CD14-positive monocyte (primary cell): Measurements from ENCODE around the gene NFKB1. TPM values are rescaled to one million over a fixed set of nuclear protein-coding genes. Genes with fewer than 3 reads are reported as not detected.
A peak's percentile ranks its signal among the peaks of the same experiment; 100 is the strongest.

Experiments
- DNase-seq, 3 donors: peaks; one replicate each; pipeline ENCODE4 v3.0.0-alpha.2; 2011 to 2022
- H2AFZ ChIP-seq: 2 replicates; pipeline ENCODE4 v1.6.0; 2012; ENCODE audit warnings: mild to moderate bottlenecking, low read depth, low read length, inconsistent platforms; ENCODE audit not compliant: insufficient read depth, poor library complexity, severe bottlenecking
- H3K27ac ChIP-seq, 2 donors: 1 replicate in 1 of 2; 2 replicates in 1 of 2; pipeline ENCODE4 v1.5.1; 2012 to 2013; ENCODE audit warnings: low read length in 2 of 2, control low read depth in 1 of 2, inconsistent platforms in 1 of 2, low read depth in 1 of 2, mild to moderate bottlenecking in 1 of 2
- H3K27me3 ChIP-seq, 2 donors: one replicate each; pipeline versions ENCODE4 v1.6.0 to v1.6.1; 2011 to 2013; ENCODE audit warnings: low read length in 2 of 2; ENCODE audit not compliant: control insufficient read depth in 2 of 2, insufficient read depth in 2 of 2
- H3K36me3 ChIP-seq, 2 donors: replicated peaks in 1 of 2; 1 replicate in 1 of 2; 2 replicates in 1 of 2; pipeline versions ENCODE4 v1.5.1 to v1.6.1; 2012 to 2013; ENCODE audit warnings: low read length in 2 of 2, control low read depth in 1 of 2, inconsistent platforms in 1 of 2, mild to moderate bottlenecking in 1 of 2; ENCODE audit not compliant: insufficient read depth in 2 of 2, control insufficient read depth in 1 of 2
- H3K4me1 ChIP-seq, 2 donors: 1 replicate in 1 of 2; 2 replicates in 1 of 2; pipeline versions ENCODE4 v1.5.1 to v1.6.1; 2012 to 2013; ENCODE audit warnings: low read length in 2 of 2, control low read depth in 1 of 2, inconsistent platforms in 1 of 2, mild to moderate bottlenecking in 1 of 2, moderate library complexity in 1 of 2; ENCODE audit not compliant: insufficient read depth in 2 of 2, control insufficient read depth in 1 of 2
- H3K4me2 ChIP-seq: replicated peaks from 2 replicates; pipeline ENCODE3; 2012; ENCODE audit warnings: low read length, moderate library complexity, mild to moderate bottlenecking; ENCODE audit not compliant: poor library complexity, severe bottlenecking; ENCODE audit errors: extremely low read depth
- H3K4me3 ChIP-seq, 3 experiments: fragments of 200-600 bp in 1 of 3; sonication (generic) in 1 of 3; replicated peaks in 1 of 3; 1 replicate in 2 of 3; 2 replicates in 1 of 3; pipeline ENCODE4 v1.5.1; 2011 to 2013; ENCODE audit warnings: low read length in 3 of 3, mild to moderate bottlenecking in 3 of 3, control low read depth in 2 of 3, low read depth in 2 of 3, inconsistent platforms in 1 of 3, moderate library complexity in 1 of 3
- H3K79me2 ChIP-seq: 2 replicates; pipeline ENCODE4 v1.6.0; 2012; ENCODE audit warnings: mild to moderate bottlenecking, control low read depth, inconsistent platforms, low read length, moderate library complexity; ENCODE audit not compliant: insufficient read depth
- H3K9ac ChIP-seq: 2 replicates; pipeline ENCODE4 v1.6.0; 2017; ENCODE audit warnings: low read length, mild to moderate bottlenecking; ENCODE audit not compliant: insufficient read depth, poor library complexity, severe bottlenecking
- H3K9me3 ChIP-seq, 2 donors: replicated peaks in 1 of 2; 1 replicate in 1 of 2; 2 replicates in 1 of 2; pipeline versions ENCODE4 v1.5.1 to v1.6.1; 2012 to 2013; ENCODE audit warnings: low read length in 2 of 2, control low read depth in 1 of 2; ENCODE audit not compliant: control insufficient read depth in 1 of 2, insufficient read depth in 1 of 2
- H4K20me1 ChIP-seq: 2 replicates; pipeline ENCODE4 v1.6.0; 2012; ENCODE audit warnings: mild to moderate bottlenecking, low read length, control low read depth, moderate library complexity; ENCODE audit not compliant: insufficient read depth
- H3K27ac Mint-ChIP-seq, 7 donors: one replicate each; pipeline ENCODE4 v1.8.0; 2020; ENCODE audit warnings: mild to moderate bottlenecking in 7 of 7, mixed read lengths in 7 of 7, moderate library complexity in 6 of 7, inconsistent platforms in 2 of 7
- H3K27me3 Mint-ChIP-seq, 3 donors: one replicate each; pipeline ENCODE4 v1.8.0; 2021 to 2022; ENCODE audit warnings: low read depth in 3 of 3, mild to moderate bottlenecking in 3 of 3, mixed read lengths in 3 of 3, moderate library complexity in 3 of 3, inconsistent platforms in 1 of 3
- H3K36me3 Mint-ChIP-seq, 2 donors: one replicate each; pipeline ENCODE4 v1.8.0; 2020; ENCODE audit warnings: mixed read lengths in 2 of 2, inconsistent platforms in 1 of 2, mild to moderate bottlenecking in 1 of 2
- H3K4me1 Mint-ChIP-seq: one replicate; pipeline ENCODE4 v1.8.0; 2020; ENCODE audit warnings: mild to moderate bottlenecking, mixed read lengths
- H3K4me3 Mint-ChIP-seq, 2 donors: one replicate each; pipeline ENCODE4 v1.8.0; 2020; ENCODE audit warnings: mild to moderate bottlenecking in 2 of 2, mixed read lengths in 2 of 2, moderate library complexity in 1 of 2
- H3K9me3 Mint-ChIP-seq, 7 donors: one replicate each; pipeline ENCODE4 v1.8.0; 2020 to 2022; ENCODE audit warnings: mixed read lengths in 7 of 7, mild to moderate bottlenecking in 6 of 7, moderate library complexity in 6 of 7, inconsistent platforms in 2 of 7
- CTCF ChIP-seq: fragments of 200-600 bp; IDR thresholded peaks from one replicate; pipeline ENCODE4 v1.8.0; 2022; ENCODE audit warnings: antibody characterized with exemption, mild to moderate bottlenecking
- WGBS: methylation state at CpG from one replicate; pipeline ENCODE4 v1.1.5; 2013; ENCODE audit warnings: missing lambda C conversion rate; ENCODE audit not compliant: insufficient coverage; 5-methylcytosine and 5-hydroxymethylcytosine counted together
- intact Hi-C, 2 donors: fragments of 100-400 bp; cut with micrococcal nuclease; formaldehyde crosslinking; loops; one replicate each; pipeline versions ENCODE4 v1.15.0 to v1.15.1; 2023
- polyA plus RNA-seq, 3 donors: library from polyadenylated mRNA; depleted of rRNA in 1 of 3; unstranded in 2 of 3; stranded (reverse) in 1 of 3; fragments of 300-500 nt in 2 of 3; fragments of >200 nt in 1 of 3; fragmentation: Illumina TruSeq in 2 of 3; gene quantifications; 1 replicate in 2 of 3; 2 replicates in 1 of 3; pipeline ENCODE4 v1.2.3, GENCODE V29; 2012 to 2021

NFKB1 gene
- polyA plus RNA-seq, 3 donors: 9.0 to 34.4 (median 17.8) TPM

- Mint-ChIP-seq H3K27me3 (peaks cover 0 to 2% (median 1%) of the 10 kb centered on the region in 3 donors), H3K27ac (peak overlapping the region in 4 of 7 donors; percentile 9 to 50 (median 13)), H3K4me3 (peak overlapping the region in 1 of 2 donors; percentile 31), H3K4me1 (peaks cover 6% of the 10 kb centered on the region), H3K9me3 (no peaks in the 10 kb centered on the region), H3K36me3 (peaks cover 6 to 7% of the 10 kb centered on the region in 2 donors)
- Histone ChIP-seq H3K36me3 (peaks cover under 1 to 9% of the 10 kb centered on the region in 2 donors), H3K9ac (no peak overlapping the region), H3K4me3 (peak overlapping the region in 1 of 3 experiments; percentile 63), H3K27me3 (no peaks in the 10 kb centered on the region), H3K79me2 (no peaks in the 10 kb centered on the region), H3K4me2 (peak overlapping the region; percentile 73), H4K20me1 (peaks cover 5% of the 10 kb centered on the region), H3K27ac (no peak overlapping the region), H2AFZ (peak overlapping the region; percentile 75), H3K9me3 (no peaks in the 10 kb centered on the region), H3K4me1 (peaks cover 8% of the 10 kb centered on the region in 2 donors)
- WGBS: 31% methylated on average over 3 of the region's 3 CpGs
- TF ChIP-seq CTCF: peak; percentile 44
- intact Hi-C loops: no loop called here
- DNase-seq: peak; percentile 37 to 78 (median 41)
Observed at GRCh38 chr4:102625232-102625930, 124.2 kb downstream of the NFKB1 start.

DNA sequence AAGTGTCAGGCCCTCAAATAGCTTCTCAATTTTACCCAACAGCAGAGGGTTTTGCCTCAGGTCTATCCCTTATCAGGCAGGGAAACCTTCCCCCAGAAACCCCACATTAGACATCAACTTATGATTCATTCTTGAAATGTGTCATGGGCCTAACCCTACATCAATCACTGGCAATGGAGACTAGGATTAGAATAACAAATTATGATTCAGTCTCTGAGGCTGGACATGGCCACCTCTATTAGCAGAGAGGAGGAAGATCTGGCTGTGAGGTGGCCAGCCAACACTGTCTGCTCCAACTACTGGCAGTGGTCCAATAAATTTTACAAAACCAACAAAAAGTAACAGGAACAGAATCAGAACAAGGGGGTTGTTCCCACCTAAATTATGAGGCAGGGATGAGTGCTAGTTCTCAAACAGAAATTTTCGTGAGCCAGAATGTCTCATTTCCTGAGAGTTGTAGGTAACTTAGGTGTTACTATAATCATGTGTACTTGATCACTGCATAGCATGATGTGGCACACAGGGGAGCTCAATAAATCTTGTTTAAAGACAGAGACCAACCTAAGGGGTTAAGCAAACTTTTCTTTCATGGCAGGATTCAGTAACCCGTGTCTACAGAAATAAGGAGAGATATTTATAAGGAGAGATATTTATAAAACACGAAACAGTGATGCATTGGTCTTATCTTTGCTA lies 126.8 kb downstream of the NFKB1 start:
- no CpG with 5 or more reads among the region's 3 CpGs for WGBS
- peaks cover 24 to 33% of the 10 kb centered on the region in 2 donors for H3K36me3 Mint-ChIP-seq
- peak overlapping the region in 3 of 7 donors; percentile 33 to 77 (median 39) for H3K27ac Mint-ChIP-seq
- intact Hi-C loops: no loop called here
- TF ChIP-seq CTCF: no peak
- Histone ChIP-seq H3K4me2 (no peak overlapping the region), H3K36me3 (peaks cover 22 to 35% of the 10 kb centered on the region in 2 donors), H2AFZ (no peak overlapping the region), H3K27me3 (no peaks in the 10 kb centered on the region), H3K79me2 (no peaks in the 10 kb centered on the region), H4K20me1 (peaks cover 16% of the 10 kb centered on the region), H3K4me1 (peaks cover 8% of the 10 kb centered on the region in 2 donors), H3K27ac (no peak overlapping the region), H3K4me3 (no peak overlapping the region), H3K9ac (no peak overlapping the region), H3K9me3 (no peaks in the 10 kb centered on the region)
- peak in 2 of 3 donors; percentile 10 to 69 for DNase-seq
- H3K9me3 Mint-ChIP-seq: no peaks in the 10 kb centered on the region
- peaks cover 0 to 2% (median 1%) of the 10 kb centered on the region in 3 donors for H3K27me3 Mint-ChIP-seq
- H3K4me3 Mint-ChIP-seq: no peak overlapping the region
- H3K4me1 Mint-ChIP-seq: peaks cover 6% of the 10 kb centered on the region
